KMS-11 (cell line): ENCODE results near the gene TAF3.
A peak's percentile ranks its signal among the peaks of the same experiment; 100 is the strongest.
"Not testable (repeated sequence)": the region's sequence is repeated elsewhere in the genome, so short reads cannot be mapped to it uniquely, and the experiment has no call there.

Experiments used
- H2AFZ ChIP-seq: fragments of 200-600 bp; sonication (generic); 2 replicates; pipeline ENCODE4 v1.6.1; 2016; ENCODE audit warnings: antibody characterized with exemption, mixed run types, low read depth
- H3K27ac ChIP-seq: fragments of 200-600 bp; sonication (generic); 2 replicates; pipeline ENCODE4 v1.6.1; 2016; ENCODE audit warnings: mild to moderate bottlenecking, mixed run types
- H3K27me3 ChIP-seq: fragments of 200-600 bp; sonication (generic); 2 replicates; pipeline ENCODE4 v1.6.1; 2017; ENCODE audit warnings: mild to moderate bottlenecking, low read depth, mixed run types, moderate library complexity; ENCODE audit not compliant: insufficient read depth
- H3K36me3 ChIP-seq: fragments of 200-600 bp; sonication (generic); 2 replicates; pipeline ENCODE4 v1.6.1; 2017; ENCODE audit warnings: mild to moderate bottlenecking, mixed run types; ENCODE audit not compliant: insufficient read depth
- H3K4me1 ChIP-seq: fragments of 200-600 bp; sonication (generic); 2 replicates; pipeline ENCODE4 v1.6.1; 2016; ENCODE audit warnings: mild to moderate bottlenecking, low read depth, mixed run types; ENCODE audit not compliant: poor library complexity, severe bottlenecking
- H3K4me2 ChIP-seq: fragments of 200-600 bp; sonication (generic); 2 replicates; pipeline ENCODE4 v1.7.0; 2016; ENCODE audit warnings: mild to moderate bottlenecking, mixed run types
- H3K4me3 ChIP-seq: fragments of 200-600 bp; sonication (generic); IDR thresholded peaks from 2 replicates; pipeline ENCODE4 v1.6.1; 2017; ENCODE audit warnings: low read depth, low read length, mixed read lengths; ENCODE audit not compliant: insufficient read depth
- H3K79me2 ChIP-seq: fragments of 200-600 bp; sonication (generic); 2 replicates; pipeline ENCODE4 v1.6.1; 2016; ENCODE audit warnings: low read depth, mixed run types; ENCODE audit not compliant: insufficient read depth
- H3K9ac ChIP-seq: fragments of 200-600 bp; sonication (generic); 2 replicates; pipeline ENCODE4 v1.6.1; 2016; ENCODE audit warnings: mild to moderate bottlenecking, mixed run types
- H4K20me1 ChIP-seq: fragments of 200-600 bp; sonication (generic); 2 replicates; pipeline ENCODE4 v1.6.1; 2016; ENCODE audit warnings: mild to moderate bottlenecking, mixed run types; ENCODE audit not compliant: insufficient read depth
- CTCF ChIP-seq: fragments of 200-600 bp; sonication (generic); conservative IDR thresholded peaks from 2 replicates; pipeline ENCODE4 v1.6.1; 2017; ENCODE audit warnings: low read depth, mild to moderate bottlenecking, antibody characterized with exemption, low read length, moderate library complexity, mixed read lengths

The TAF3 gene

DNA sequence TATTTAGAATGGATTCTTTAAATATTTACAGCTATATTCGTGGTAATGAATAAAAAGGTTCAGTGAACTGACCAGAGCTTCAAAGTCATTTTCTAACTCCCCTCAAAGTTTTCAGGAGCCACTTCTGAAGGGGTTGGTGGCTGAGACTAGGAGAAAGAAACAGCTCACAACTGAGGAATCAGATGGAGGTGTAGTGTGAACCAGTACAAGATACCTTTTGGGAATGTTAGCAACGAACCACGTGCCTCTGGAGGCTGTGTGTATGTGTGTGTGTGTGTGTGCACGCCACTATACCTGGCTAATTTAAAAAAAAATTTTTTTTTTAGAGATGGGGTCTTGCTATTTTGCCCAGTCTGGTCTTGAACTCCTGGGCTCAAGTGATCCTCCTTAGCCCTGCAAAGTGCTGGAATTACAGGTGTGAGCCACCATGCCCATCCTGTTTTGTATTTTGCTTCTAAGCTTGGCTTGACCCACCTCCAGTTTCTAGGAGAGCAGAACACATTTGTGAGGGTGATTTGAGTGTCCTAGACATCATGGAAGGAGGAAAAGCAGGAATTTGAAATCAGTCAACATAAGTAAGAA lies 9.5 kb upstream of the TAF3 start:
- no peaks in the 10 kb centered on the region for H4K20me1 ChIP-seq
- H3K4me3 ChIP-seq = no peak overlapping the region
- no peaks in the 10 kb centered on the region for H3K4me1 ChIP-seq
- H3K36me3 ChIP-seq = no peaks in the 10 kb centered on the region; the same call in 1 of the 2 replicates
- no peak overlapping the region; the same call in 1 of the 2 replicates for H3K27ac ChIP-seq
- no peak overlapping the region for H3K4me2 ChIP-seq
- H3K27me3 ChIP-seq = no peaks in the 10 kb centered on the region
- TF ChIP-seq CTCF = no peak
- no peak overlapping the region for H2AFZ ChIP-seq
- no peaks in the 10 kb centered on the region for H3K79me2 ChIP-seq
- no peak overlapping the region for H3K9ac ChIP-seq

- no peak overlapping the region for H3K4me2 ChIP-seq
- no peak for TF ChIP-seq CTCF
- no peaks in the 10 kb centered on the region for H3K36me3 ChIP-seq
- no peaks in the 10 kb centered on the region for H3K4me1 ChIP-seq
- H4K20me1 ChIP-seq = no peaks in the 10 kb centered on the region
- no peak overlapping the region for H3K9ac ChIP-seq
- no peak overlapping the region for H3K27ac ChIP-seq
- no peaks in the 10 kb centered on the region for H3K79me2 ChIP-seq
- H2AFZ ChIP-seq = no peak overlapping the region
- H3K4me3 ChIP-seq = no peak overlapping the region
- no peaks in the 10 kb centered on the region for H3K27me3 ChIP-seq
These were observed 7.9 kb upstream of the TAF3 start for GRCh38 chr10:7810443-7810842.

- Histone ChIP-seq H4K20me1 (no peaks in the 10 kb centered on the region), H3K27ac (no peak overlapping the region), H3K9ac (no peak overlapping the region), H3K27me3 (no peaks in the 10 kb centered on the region), H3K4me1 (no peaks in the 10 kb centered on the region), H2AFZ (no peak overlapping the region), H3K79me2 (no peaks in the 10 kb centered on the region), H3K4me2 (no peak overlapping the region), H3K4me3 (no peak overlapping the region), H3K36me3 (no peaks in the 10 kb centered on the region)
- TF ChIP-seq CTCF = no peak
These were observed 7.3 kb upstream of the TAF3 start for GRCh38 chr10:7811000-7811399.

GRCh38 chr10:7811743-7812142 lies 6.6 kb upstream of the TAF3 start:
- not testable (repeated sequence) for H4K20me1 ChIP-seq, H3K79me2 ChIP-seq, H3K36me3 ChIP-seq, H3K27ac ChIP-seq, H3K4me2 ChIP-seq, H3K4me3 ChIP-seq, H3K27me3 ChIP-seq, H2AFZ ChIP-seq, H3K4me1 ChIP-seq, H3K9ac ChIP-seq

DNA sequence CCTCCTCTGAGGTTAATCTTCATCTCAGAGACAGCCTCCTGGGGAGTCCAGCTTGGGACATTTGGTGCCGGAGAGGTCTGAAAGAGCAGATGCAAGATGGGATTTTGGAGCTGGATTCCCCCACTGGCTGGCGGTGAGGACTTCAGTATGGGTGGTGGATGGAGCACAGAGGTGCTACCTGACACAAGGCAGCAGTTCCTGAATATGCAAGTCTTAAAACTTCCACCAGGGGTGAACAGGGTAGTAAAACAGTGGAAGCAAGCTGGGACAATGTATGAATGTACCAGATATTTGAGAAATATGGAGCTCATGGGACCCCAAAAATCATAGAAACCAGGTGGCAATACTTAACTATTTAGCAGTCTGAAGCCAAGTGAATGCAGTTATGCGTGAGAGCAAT lies 4.8 kb upstream of the TAF3 start:
- Histone ChIP-seq H2AFZ (no peak overlapping the region), H3K27me3 (no peaks in the 10 kb centered on the region), H3K4me1 (no peaks in the 10 kb centered on the region), H4K20me1 (no peaks in the 10 kb centered on the region), H3K9ac (no peak overlapping the region), H3K4me3 (no peak overlapping the region), H3K27ac (no peak overlapping the region), H3K4me2 (no peak overlapping the region), H3K36me3 (no peaks in the 10 kb centered on the region), H3K79me2 (0 out of 2 replicates have a peak, but pooled peaks cover under 1% of the 10 kb centered on the region)
- 0 out of 2 replicates have a peak, but pooled peaks have one; percentile 23 for TF ChIP-seq CTCF
